GM19193 (cell line): ENCODE data around the gene ZMAT5.

ENCODE experiments used
- POLR2A ChIP-seq: IDR thresholded peaks from 4 replicates; pipeline ENCODE4 v1.6.1; 2011; ENCODE audit not compliant: insufficient read depth, insufficient read length; ENCODE audit errors: extremely low read depth

ZMAT5 gene

DNA sequence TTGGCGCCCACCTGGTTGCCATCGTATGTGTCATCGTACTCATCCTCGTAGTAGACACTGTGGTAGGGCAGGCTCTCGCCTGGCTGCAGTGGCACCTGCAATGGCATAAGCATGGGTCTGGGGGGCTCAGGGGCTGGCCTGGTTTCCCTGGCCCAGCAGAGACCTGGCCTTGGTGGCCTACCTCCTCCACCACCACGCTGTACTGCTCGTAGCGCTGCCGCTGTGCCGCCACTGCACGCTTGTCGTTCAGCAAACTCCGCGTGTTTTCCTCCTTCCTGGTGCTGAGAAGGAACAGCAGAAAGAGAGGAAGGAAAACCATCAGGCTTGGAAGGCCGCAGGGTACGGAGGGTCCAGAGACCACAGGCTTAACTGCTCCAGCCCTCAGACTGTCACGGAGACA, 26.6 kb upstream of the ZMAT5 start:
- TF ChIP-seq POLR2A = no peak

DNA sequence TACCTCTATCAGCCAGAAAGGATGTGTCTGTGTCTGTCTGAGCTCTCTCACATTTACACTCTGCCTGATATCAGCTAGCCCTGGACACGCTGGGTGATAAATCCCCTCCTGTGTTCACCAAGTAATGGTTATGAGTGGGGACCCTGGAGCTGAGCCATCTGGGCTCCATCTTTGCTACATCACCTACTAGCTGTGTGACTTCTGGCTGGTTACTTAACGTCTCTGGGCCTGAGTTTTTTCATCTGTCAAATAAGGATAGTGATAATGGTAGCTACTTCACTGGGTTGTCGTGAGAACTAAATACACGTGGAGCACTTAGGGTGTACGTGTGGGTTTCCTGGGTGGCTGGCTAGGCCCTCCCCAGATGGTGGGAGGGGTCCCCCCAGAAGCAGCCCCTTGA, 23.3 kb upstream of the ZMAT5 start:
- TF ChIP-seq POLR2A = no peak

DNA sequence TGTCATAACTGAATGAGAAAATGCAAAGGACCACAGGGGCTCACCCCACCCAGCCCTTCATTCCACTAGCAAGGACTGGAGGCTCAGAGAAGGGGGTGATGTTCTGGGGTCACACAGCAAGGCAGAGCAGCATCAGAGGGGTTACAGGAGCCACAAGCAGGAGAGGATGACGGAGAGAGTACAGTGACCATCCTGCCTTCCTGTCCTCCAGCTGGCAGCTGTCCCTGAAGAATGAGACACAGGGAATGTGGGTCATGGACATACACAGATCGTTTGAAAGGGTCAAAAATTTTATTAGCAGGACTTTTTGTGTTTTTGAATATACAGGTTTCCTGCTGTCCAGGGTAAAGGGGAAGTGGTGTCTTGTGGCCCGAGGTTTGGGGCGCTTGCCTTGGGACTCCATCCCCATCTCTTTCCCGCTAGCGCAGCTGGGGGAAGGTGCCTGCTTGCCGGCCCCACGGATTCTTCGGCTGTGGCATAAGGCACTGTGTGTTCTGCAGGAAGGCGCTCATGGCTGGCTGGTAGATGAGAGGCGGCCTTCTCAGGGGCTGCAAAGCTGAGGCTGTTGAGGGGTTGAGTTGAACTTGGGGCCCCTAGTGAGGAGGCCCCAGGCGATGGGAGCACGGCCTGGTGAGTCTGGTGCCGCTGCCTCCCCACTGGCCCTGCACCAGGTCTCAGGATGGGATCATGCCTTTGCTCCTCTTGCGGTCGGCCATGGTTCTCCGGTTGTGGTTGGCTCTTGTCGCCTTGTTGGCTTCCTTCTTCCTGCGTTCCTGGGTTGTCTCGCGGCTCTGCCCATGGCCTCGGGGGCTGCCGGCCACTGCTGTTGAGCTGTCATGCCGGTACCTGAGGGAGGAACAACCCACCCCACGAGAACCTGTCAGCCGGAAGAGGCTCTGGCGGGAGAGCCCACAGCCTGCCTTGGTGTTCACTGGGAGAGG, 21.8 kb upstream of the ZMAT5 start:
- TF ChIP-seq POLR2A = no peak

DNA sequence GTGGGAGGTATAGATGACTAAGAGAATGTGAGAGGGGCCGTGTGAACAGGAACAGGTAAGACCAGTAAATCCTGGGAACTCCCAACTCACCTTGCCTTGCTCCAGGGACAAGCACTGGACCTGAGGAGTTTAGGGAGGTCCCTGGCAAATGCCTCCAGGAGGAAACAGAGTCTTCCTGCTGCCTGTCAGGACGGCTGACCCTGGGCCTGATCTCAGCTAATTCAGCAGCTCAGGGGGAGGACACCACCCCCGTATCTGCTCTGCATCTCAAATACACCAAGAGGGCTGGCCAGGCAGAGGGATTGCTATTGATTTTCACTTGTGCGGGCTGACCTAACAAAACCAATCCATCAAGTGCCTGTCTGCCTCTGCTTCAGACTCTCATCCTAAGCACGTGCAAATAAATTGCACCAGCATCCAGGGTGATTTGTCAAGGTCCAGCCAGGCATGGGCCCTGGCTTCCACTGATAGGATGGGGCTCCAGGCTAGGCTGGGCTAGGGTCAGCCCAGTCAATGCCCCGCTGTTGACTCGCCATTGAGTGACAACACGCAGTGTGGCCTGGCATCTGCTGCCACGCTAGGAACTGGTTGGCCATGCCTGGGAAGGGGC, 20.7 kb upstream of the ZMAT5 start:
- no peak for TF ChIP-seq POLR2A

DNA sequence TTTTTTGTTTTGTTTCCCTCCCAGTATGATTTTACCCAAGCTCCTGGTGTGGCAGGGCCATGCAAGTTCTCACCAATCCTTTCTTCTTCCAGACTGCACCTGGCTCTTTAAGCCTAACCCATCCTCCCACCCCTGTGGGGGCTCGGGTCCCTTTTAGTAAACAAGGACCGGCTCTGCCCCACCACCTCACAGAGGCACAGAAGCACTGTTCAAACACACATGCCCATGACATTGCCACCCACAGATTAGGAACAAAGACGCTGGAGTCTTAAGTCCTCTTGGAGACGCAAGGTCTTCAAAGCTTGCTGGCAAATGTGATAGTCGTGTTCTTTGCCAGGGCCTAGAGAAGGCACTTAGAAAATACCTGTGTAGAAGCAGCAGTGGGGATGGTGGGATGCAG, 19.2 kb upstream of the ZMAT5 start:
- TF ChIP-seq POLR2A = no peak

DNA sequence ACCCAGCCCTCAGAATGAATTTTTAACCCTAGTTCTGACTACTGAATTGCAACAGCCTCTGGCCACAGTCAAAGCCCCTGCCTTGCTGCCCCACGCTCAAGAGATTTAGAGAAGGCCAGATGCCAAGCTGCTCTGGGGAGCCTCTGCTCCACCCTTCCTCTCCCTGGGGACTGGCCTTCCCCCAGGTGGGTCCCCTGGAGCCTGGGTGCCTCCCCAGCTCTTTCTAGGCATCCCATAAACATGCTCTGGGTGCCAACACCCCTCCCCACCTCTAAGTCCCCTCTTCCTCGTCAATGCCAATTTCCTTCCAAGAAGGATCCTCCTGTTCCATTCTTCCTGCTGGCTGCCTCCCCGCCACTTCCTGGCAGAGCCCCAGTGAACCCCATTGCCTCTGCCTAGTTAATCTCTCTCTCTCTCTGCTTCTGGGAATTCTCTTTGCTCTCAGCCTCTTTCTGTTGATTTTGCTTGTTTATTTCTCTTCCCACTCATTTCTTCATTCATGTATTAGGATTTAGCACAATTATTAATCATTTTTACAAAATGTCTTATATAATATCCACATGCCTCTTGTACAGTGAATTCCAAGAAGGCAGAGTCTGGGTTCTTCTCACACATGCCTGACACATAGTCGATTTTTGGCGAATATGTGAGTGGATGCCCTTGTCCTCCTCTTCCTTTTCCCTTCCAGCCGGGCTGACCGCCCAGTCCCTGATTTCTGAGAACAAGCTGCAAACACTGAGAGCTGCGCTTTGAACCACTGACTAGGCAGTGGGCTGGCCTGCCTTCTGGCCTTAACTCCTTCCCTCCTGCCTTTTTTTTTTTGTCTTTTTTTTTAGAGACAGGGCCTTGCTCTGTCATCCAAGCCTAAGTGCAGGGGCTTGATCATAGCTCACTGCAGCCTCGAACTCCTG, 17.9 kb upstream of the ZMAT5 start:
- no peak for TF ChIP-seq POLR2A

DNA sequence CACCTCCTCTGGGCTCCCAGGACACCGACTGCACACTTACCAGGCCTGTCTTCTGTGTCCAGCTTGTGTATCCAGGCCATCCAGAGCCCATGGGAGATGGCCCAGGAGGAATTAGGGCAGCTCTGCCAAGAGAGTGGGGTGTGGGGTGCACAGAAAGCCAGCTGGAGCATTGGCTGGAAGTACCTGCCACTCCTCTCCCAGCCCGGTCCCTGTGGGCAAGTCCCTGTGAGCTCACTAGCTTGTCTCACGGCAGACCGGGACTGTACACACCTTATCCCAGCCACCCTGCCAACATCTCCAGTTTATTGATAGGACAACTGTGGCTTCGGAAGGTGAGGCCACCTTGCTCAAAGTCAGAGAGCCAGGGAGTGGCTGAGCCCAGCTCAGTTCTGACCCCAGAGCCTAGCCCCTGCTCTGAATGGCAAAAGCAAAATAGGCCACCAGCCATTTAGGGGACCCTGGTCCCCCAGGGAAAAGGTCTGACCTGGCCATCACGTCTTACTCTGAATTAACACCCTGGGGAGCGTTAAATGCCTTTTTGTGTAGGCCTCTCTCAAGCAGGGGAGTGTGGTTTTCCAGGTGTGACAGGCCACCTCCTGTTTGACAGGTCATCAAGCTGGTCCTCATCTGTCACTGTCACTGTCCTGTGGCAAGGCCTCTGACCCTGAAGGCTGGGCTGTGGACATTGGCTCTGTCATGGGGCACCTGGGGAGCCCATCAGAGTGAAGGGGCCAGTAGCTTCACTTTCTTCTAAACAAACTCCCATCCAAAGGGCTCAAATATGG, 15.4 kb upstream of the ZMAT5 start:
- TF ChIP-seq POLR2A = no peak

DNA sequence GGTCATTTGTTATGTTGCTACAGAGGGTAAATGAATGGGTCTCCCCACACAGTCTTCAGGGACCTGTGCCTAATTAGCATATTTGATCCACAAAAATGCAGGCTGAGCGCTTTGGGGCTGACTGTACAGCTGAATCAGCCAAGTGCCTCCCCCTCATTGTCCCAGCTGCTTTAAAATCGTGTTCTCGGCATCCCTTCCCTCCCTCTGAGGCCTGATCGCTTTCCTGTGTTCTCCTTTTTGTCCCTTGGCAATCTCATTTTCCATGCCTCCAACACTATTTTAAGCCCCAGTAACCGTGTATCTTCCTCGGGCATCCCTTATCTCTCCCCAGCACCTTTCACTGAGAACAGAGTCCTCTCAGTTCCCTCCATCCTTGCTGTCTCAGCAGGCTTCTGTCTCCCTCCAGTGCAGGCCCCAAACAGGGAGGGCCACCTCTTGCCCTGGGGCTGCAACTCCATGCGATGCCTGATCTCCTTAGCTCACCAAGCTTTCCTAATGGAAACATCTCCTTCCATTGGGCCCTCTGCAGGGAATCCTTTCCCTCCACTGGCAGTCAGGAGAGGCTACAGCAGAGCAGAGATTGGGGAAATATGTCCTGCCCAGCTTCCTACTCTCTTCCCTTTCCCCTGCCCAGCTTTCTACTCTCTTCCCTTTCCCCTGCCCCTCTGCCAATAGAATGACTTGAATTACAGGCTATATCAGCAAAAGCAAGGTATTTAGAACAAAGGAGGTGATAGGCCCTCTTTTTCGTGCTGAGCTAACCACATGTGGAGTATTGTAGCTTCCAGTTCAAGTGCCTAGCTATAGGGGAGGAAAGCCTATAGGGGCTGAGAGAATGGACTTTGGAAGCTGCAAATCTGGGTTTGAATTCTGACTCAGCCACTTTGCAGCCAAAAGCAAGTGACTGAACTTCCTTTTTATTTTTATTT, 14.2 kb upstream of the ZMAT5 start:
- no peak for TF ChIP-seq POLR2A

DNA sequence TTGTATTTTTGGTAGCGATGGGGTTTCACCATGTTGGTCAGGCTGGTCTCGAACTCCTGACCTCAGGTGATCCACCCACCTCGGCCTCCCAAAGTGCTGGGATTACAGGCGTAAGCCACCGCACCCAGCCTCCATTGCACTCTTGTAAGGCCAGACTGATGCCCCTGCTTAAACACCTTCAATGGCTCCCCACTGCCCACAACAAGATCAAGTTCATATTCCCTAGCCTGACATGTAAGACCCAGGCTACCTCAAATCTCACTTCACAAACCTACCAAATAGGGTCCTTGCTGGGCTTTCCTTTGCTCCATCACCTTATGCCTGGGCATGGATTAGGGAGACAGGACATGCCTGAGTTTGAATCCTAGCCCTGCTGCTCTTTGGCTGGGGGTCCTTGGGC, 13.4 kb upstream of the ZMAT5 start:
- no peak for TF ChIP-seq POLR2A

DNA sequence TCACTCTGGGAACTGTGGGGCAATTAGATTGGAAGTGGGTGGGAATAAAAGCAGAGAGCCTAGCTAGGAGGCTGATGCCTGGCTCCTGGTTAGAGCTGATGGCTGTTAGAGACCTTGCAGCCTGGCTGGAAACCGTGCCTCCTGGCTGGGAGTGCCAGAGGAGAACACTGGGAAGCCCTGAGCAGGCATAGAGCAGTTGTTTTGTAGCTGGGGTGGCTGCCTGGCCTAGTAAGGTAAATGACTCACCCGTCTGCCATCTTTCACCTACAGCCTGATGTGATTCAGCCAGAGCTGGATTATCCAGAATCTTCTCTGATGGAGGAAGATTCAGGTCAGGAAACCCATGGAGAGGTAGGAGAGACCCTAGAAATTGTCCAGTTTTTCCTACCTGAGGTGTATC, 6.4 kb upstream of the ZMAT5 start:
- no peak for TF ChIP-seq POLR2A

DNA sequence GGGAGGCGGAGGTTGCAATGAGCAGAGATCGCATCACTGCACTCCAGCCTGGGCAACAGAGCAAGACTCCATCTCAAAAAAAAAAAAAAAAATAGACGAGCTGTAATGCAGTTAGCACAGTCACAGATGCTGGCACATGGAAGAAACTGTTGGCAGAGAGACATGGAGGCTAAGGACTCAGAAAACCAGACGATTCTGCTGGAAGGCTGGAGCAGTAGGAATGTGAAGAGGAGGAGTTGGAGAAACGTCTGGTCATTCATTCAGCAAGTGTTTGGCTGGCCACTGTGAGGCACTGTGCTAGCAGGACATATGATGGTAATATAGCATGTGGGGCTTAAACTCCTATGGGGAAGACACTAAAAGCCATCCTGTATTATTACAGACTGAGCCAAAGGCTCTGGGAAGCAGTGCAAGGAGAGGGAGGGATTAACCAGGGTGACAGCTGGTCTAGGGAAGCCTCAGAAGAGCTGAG, 5.4 kb upstream of the ZMAT5 start:
- TF ChIP-seq POLR2A = no peak

DNA sequence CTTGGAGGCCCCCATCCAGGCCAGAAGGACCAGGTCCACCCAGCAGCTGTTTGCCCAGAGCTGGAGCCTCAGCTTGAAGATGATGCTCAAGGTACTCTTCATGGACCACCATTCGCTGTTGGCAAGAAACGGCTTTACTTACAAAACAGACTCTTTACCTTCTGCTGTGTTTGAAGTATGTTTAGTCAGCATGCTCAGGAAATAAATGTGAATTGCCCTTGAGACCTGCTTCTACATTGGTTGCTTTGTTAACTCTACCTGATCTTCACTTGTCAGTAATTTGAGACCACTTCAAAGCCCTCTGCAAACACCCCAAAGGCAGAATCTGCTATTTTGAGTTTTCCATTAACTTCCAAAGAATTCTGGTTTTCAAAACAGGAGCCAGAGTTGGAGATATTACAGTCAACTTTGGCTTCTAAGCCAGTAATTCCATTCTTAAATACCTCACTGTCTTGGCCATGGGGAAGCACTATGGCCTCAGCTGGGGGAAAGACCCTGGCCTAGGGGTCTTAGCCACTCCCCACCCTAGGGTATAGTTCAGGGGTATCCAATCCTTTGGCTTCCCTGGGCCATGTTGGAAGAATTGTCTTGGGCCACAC, 3.0 kb upstream of the ZMAT5 start:
- TF ChIP-seq POLR2A = no peak

DNA sequence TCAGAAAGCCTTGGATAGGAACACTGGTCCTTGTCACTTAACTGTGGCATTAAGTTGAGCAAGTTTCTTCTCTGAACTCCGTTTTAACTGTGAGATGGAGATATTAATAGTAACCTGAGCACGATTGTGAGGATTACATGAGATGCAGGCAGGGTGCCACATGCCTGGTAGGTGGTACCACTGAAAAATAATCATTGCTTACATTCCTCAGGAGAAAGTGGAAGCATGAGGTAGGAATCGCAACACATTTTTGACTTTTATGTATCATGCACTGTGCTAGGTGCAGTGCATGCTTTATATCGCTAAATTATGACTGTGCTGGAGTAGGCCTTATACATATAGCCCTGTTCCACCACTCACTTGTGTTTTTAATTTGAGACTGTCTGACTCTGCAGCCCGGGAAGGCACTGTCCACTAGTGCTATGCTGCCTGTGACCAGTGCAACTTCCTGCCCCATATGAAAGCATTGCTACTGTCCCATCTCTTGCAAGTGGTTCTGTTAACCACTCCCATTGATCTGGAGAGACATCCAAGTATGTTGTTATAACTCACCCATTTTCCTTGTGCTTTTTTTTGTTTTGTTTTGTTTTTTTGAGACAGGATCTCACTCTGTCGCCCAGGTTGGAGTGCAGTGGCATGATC, 1.4 kb upstream of the ZMAT5 start:
- TF ChIP-seq POLR2A = no peak
